GM18951 (cell line): ENCODE measurements around the gene ZDHHC8.

ENCODE experiments used
- POLR2A ChIP-seq: IDR thresholded peaks from 4 replicates; pipeline ENCODE4 v1.6.1; 2011; ENCODE audit warnings: mild to moderate bottlenecking; ENCODE audit not compliant: insufficient read length, insufficient read depth; ENCODE audit errors: extremely low read depth
- in situ Hi-C: fragments of 300-500 bp; cut with MboI; formaldehyde crosslinking; loops from one replicate; pipeline ENCODE4 v1.12.0; 2022; ENCODE audit warnings: low sequenced_read_pairs, mixed read lengths, inconsistent platforms; ENCODE audit not compliant: unreplicated experiment

ZDHHC8 gene

DNA sequence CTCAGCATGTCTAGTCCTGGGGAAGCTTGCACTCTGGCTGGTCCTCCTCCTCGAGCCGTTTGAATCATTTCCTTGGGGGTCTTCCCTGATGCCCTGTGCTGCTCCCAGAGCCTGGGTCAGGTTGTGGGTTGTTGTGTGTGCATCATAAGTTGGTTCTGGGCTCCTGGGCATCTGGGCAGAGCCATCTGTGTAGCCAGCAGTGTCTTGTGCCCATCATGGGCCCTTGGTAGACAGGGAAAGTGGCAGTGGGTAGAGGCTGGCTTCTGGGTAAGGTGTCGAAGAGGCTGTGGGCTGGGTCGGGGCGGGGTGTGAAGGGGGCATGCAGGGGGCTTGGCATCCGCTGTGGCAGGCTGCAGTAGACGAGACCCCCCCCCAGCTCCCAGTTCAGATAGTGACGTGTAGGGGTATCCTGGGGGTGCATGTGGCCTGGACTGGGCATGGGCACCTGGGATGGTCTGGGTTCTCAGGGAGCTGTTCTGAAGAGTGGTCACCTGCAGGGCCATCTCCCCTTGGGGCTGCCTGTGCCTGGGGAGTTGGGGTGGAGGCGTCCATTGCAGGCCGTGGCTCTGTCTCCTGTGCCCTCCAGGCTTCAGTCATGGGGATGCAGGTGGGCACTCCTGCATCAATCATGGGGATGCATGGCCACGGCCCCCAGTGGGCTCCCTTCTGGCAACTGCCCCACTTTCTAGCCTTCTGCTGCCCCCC, 7.4 kb upstream of the ZDHHC8 start:
- in situ Hi-C loops = no loop called here
- TF ChIP-seq POLR2A = no peak

DNA sequence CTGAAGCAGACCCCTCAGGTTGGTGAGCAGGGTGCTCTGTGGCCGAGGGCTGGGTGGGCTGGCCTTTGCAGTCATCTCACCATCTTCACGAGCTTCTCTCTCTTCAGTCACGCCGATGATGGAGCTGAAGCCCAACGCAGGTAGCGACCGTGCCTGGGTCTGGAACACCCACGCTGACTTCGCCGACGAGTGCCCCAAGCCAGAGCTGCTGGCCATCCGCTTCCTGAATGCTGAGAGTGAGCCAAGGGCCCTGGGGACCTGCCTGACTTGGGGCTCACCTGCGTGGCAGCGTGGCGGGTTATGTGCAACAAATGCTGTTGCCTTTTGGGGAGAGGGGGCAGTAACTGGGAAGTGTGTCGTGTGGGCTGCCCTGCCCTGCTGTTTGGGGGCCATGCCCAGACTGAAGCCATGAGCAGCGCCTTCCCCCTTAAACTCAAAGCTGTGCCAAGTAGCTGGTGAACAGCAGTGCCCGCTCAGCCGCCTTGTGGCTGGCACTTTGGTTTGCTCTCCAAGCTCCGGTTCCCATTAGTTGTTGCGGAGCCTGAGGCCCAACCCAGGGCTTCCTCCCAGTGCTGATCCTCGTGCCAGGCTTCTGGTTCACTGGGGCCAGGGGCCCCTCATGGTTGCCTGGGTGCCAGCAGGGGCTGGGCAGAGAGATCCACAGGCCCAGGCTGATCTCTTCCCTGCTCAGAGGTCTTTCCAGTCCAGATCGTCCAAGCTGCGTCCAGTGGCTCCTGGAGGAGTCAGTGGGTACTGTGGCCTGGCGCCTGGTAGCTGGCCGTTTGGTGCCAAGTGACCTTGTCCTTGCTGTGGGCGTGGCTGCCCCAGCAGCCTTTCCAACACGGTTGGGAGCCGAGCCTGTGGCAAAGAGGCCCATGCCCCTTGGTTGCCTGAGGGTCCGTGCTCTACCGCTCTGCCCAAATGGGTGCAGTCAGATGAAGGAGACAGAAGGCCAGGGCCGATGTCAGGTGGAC, 6.1 kb upstream of the ZDHHC8 start:
- in situ Hi-C loops = no loop called here
- no peak for TF ChIP-seq POLR2A

DNA sequence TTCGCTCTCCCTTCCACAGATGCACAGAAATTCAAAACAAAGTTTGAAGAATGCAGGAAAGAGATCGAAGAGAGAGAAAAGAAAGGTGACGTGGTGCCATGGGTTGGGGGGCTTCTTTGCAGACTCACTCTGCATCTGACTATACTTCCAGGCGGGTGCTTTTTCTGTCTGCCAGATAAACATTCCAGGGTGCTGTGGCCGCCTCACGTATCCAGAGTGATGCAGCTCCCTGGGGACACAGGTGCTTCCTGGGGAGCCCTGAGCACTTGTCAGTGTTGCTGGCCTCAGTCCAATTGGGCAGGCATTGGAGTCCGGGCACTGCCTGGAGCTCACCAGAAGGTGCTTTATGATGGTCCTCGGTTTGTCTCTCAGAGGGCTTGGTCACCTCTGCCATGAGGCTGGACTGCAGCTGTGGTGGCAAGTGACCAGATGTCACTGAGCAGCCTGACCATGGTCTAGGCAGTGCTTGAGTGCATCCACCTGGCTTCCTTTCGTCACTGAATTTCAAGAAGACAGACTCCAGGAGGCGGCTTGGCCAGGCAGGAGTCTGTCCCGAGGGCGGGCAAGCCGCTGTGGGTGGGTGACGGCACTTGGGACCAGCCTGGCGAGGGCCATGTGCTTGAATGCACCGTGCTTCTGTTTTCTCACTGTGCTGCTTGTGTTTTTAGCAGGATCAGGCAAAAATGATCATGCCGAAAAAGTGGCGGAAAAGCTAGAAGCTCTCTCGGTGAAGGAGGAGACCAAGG, 5.1 kb upstream of the ZDHHC8 start:
- in situ Hi-C loops = no loop called here
- no peak for TF ChIP-seq POLR2A

DNA sequence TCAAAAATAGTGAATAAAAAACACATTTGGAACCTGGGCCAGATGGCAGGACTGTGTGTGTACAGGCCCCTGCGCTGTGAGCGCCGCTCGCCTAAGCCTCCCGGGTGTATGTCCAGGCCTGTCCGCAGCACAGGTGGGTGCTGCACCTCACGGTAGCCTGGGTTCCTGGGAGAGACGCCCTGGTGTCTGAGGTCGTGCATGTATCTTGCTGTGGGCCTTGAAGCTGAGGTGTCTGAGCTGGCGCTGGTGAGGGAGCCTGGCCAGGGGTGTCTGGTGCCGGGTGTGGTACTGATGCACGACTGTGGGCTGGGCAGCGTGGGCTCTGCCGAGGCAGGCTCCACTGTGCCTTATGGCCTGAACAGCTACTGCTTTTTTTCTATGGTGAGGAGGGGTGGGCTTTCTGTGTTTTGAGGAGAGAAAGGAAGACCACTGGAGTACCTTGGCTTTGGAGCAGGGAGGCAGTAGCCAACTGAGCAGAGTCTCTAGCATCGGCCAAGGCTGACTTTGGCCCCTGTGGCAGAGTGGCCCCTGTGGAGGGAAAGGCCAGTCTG, 4.2 kb upstream of the ZDHHC8 start:
- TF ChIP-seq POLR2A = no peak
- in situ Hi-C loops = no loop called here

DNA sequence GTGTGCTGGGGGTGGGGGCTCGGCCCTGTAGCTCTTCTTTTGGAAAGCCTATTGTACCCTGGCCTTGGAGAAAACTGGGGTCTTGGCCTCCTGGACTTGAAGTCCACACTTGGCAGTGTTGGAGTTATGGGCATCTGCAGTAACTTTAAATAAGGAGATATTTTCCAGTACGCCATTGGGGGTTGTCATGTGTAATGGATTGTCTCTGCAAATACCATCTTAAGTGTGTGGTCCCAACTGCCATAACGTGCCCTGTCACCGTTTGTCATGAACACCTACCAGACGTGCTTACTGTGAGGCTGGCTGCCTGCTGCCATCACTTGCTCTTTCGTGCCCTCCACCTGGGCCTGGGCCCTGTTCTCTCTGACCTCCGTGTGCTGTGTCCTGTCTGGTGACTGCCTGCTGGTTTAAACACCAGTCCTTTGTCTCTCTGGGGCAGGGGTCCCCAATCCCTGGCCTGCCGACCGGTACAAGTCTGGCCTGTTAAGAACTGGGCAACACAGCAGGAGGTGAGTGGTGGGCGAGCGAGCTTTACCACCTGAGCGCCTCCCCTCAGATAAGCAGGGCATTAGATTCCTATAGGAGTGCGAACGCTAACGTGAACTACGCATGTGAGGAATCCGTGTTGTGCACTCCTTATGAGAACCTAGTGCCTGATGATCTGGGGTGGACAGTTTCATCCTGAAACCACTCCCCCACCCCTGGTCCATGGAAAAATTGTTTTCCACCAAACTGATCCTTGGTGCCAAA, 3.6 kb upstream of the ZDHHC8 start:
- no peak for TF ChIP-seq POLR2A
- in situ Hi-C loops = no loop called here

DNA sequence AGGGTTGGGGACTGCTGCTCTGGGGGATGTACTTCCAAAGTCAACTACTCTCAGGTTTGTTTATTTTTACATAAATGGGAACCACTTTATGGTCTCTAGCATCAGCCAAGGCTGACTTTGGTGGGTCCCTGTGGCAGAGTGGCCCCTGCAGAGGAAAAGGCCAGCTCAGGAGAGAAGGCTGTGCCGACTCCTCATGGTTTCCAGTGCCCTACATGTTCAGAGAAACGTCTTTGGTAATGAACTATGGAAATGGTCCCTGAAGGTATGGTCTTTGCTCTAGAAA, 3.0 kb upstream of the ZDHHC8 start:
- in situ Hi-C loops = no loop called here
- TF ChIP-seq POLR2A = no peak

DNA sequence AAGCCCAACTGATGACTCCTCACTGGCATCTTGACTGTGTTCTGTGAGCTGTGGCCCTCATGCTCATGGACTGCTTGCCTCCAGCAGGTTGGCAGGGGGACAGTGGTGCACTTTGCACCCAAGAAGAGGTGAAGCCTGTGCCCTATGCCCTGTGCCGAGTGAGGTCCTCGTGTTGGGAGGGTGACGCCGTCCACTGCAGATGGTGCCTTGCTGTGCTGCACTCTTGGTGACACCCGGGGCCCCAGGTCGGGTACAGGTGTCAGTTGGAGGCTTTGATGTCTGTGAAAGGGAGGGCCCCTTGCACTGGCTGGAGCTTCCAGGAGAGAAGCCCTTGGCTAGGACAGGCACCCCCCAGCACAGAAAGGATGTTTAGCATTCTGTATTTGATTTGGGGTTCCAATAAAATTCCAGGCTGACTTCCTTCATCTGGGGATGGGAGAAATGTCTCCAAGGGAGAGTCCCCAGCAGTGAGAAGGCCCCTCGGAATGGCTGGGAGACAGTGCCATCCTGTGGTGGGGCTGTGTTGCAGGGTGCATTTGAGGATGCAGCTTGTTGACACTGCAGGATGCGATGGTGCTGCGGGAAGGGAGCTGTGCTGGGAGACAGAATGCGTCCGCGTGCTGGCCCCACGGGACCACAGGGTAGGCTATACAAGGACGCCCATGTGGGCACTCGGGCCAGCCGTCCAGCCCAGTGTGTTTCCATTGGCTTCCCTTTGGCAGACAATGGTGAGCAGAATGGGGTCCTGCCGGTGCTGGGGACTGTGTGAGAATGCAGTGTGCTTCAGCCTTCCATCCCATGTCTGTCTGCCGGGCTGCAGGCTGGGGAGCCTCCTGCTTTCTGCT, 2.5 kb upstream of the ZDHHC8 start:
- no peak for TF ChIP-seq POLR2A
- in situ Hi-C loops = no loop called here

DNA sequence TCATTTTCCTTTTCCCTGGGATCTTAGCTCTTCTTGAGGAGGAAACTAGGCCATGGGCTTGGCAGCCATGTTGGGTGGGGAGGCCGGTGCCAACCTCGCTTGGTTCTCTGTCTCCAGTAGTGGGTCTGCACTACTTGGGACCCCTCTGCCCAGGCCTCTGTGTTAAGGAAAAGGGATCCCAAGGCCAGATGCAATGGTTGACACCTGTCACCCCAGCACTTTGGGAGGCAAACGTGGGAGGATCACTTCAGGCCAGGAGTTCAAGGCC, 1.9 kb upstream of the ZDHHC8 start:
- in situ Hi-C loops = no loop called here
- no peak for TF ChIP-seq POLR2A

DNA sequence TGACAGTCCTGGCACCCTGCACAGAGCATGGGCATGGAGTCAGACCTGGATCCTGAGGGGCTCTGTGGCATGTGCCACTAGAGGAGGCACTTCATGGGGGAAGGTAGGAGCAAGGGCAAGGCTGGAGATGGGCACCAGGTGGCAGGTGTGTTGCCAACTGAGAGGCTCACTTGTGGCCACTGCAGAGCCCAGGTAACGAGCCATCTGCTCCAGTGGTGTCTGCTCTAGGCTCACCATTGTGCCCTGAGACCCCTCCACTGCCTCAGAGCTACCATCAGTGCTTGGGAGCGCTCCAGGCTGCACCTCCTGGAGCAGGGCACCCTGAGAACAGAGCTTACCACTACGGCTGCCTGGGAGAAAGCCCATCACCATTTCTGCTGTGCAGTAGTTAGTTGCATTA, 1.3 kb upstream of the ZDHHC8 start:
- in situ Hi-C loops = no loop called here
- TF ChIP-seq POLR2A = no peak

DNA sequence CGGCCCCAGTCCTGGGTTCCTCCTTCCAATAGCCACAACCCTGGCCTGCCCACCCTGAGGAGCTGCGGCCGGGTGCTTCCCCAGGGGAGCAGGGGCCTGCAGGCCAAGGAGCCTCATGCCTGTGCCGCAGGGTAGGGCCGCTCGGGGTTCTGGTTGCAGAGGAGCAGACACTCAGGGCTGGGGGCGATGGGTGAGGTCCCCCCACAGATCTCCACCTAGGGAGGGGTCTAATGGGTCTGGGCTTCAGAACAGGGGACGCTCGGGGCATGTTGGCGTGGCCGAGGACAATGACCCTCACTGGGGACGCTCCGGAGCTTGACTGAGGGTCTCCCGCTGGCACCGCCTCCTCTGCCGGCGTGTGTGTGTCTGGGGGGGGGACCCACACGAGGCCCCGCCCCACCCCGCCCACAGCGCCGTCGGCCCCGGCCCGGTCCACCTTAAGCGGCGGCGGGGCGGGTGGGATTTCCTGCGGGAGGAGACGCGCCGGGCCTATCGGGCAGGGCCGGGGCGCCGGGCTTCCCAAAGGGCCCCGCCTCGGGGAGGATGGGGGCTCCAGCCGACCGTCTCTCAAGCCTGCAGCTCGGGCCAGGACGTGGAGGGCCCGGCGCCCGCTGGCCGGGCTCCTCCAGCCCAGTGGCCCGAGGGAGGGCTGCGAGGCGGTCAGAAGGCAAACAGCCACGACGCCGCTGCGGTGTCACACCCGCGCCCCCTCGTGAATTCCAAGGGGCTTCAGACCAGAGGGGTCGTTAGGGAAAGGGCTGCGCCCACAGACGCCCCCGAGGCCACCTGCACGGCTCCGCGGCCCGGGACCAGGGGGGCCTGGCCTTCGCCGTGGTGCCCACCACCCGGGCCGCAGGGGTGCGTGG, 640 bp upstream of the ZDHHC8 start:
- in situ Hi-C loops = no loop called here
- TF ChIP-seq POLR2A = peak; percentile 39
